HepG2 (cell line): ENCODE data around the gene RNGTT. TPM values are rescaled to one million over a fixed set of nuclear protein-coding genes. Genes with fewer than 3 reads are reported as not detected.

Source experiments
- ATF1 ChIP-seq: IDR thresholded peaks from 2 replicates; pipeline ENCODE4 v1.6.1; 2016; ENCODE audit warnings: mild to moderate bottlenecking, control low read depth
- ATF7 ChIP-seq, 2 experiments: fragments of 450-650 bp in 1 of 2; sonication (generic) in 1 of 2; formaldehyde crosslinking in 1 of 2; IDR thresholded peaks; 2 replicates each; pipeline versions ENCODE4 v1.4.0 to v1.6.1; 2016 to 2020; ENCODE audit warnings: antibody characterized with exemption in 1 of 2, mild to moderate bottlenecking in 1 of 2, missing genetic modification reagents in 1 of 2
- DMAP1 ChIP-seq: IDR thresholded peaks from 2 replicates; pipeline ENCODE4 v1.6.1; 2016
- FOXK1 ChIP-seq: sonication (generic); formaldehyde crosslinking; IDR thresholded peaks from 2 replicates; pipeline ENCODE4 v1.4.0; 2020; ENCODE audit warnings: low read depth, missing genetic modification reagents, borderline replicate concordance
- GTF3A ChIP-seq: sonication (generic); formaldehyde crosslinking; conservative IDR thresholded peaks from 2 replicates; pipeline ENCODE4 v1.4.0; 2020; ENCODE audit warnings: mild to moderate bottlenecking, missing genetic modification reagents
- NFAT5 ChIP-seq: sonication (generic); formaldehyde crosslinking; IDR thresholded peaks from 2 replicates; pipeline ENCODE4 v1.4.0; 2020; ENCODE audit warnings: missing genetic modification reagents
- NPAS2 ChIP-seq: sonication (generic); formaldehyde crosslinking; IDR thresholded peaks from 2 replicates; pipeline ENCODE4 v1.8.0; 2022; ENCODE audit warnings: mild to moderate bottlenecking, missing genetic modification reagents, borderline replicate concordance
- RFX5 ChIP-seq: IDR thresholded peaks from 2 replicates; pipeline ENCODE4 v1.6.1; 2011; ENCODE audit warnings: low read depth, low read length, improper control_type of control experiment
- SMYD3 ChIP-seq: sonication (generic); formaldehyde crosslinking; IDR thresholded peaks from 2 replicates; pipeline ENCODE4 v1.8.1; 2023; ENCODE audit warnings: mild to moderate bottlenecking, missing genetic modification reagents
- TFDP1 ChIP-seq: IDR thresholded peaks from 2 replicates; pipeline ENCODE4 v1.6.1; 2016; ENCODE audit warnings: missing compliant biosample characterization, missing genetic modification reagents, borderline replicate concordance
- TOPORS ChIP-seq: sonication (generic); formaldehyde crosslinking; IDR thresholded peaks from 2 replicates; pipeline ENCODE4 v1.8.0; 2023; ENCODE audit warnings: mild to moderate bottlenecking, missing genetic modification reagents
- ZBTB14 ChIP-seq: sonication (generic); formaldehyde crosslinking; IDR thresholded peaks from 2 replicates; pipeline ENCODE4 v1.4.0; 2020; ENCODE audit warnings: missing genetic modification reagents
- ZKSCAN8 ChIP-seq: IDR thresholded peaks from 2 replicates; pipeline ENCODE4 v1.6.1; 2016; ENCODE audit warnings: borderline replicate concordance, missing genetic modification reagents, missing compliant biosample characterization
- ZNF326 ChIP-seq: sonication (generic); formaldehyde crosslinking; IDR thresholded peaks from 2 replicates; pipeline ENCODE4 v1.4.0; 2020; ENCODE audit warnings: missing genetic modification reagents, borderline replicate concordance
- ZNF382 ChIP-seq: sonication (generic); formaldehyde crosslinking; IDR thresholded peaks from 2 replicates; pipeline ENCODE4 v1.5.0; 2020; ENCODE audit warnings: missing genetic modification reagents, mild to moderate bottlenecking, borderline replicate concordance
- ZNF552 ChIP-seq: sonication (generic); formaldehyde crosslinking; IDR thresholded peaks from 2 replicates; pipeline ENCODE4 v1.9.0; 2022; ENCODE audit warnings: missing genetic modification reagents, mild to moderate bottlenecking, borderline replicate concordance
- ZNF841 ChIP-seq: sonication (generic); formaldehyde crosslinking; IDR thresholded peaks from 2 replicates; pipeline ENCODE4 v1.8.1; 2023; ENCODE audit warnings: missing genetic modification reagents, borderline replicate concordance
- polyA plus RNA-seq, 8 experiments: library from polyadenylated mRNA; depleted of rRNA in 3 of 8; stranded (reverse) in 7 of 8; unstranded in 1 of 8; fragments of >200 nt; fragmentation: Illumina TruSeq in 4 of 8; extraction: Trizol in 4 of 8; gene quantifications; 2 replicates each; pipeline versions ENCODE4 v1.2.1 to v1.2.3, GENCODE V29; 2011 to 2016; ENCODE audit warnings: low read depth in 4 of 8, missing spikeins in 1 of 8, mixed read lengths in 1 of 8; ENCODE audit not compliant: insufficient read depth in 1 of 8
- total RNA-seq, 5 experiments: library from RNA; depleted of rRNA; stranded (reverse); fragments of >200 nt; fragmentation: Illumina TruSeq; extraction: Trizol; gene quantifications; 2 replicates each; pipeline ENCODE4 v1.2.3, GENCODE V29; 2016; ENCODE audit warnings: low read depth in 1 of 5

Gene RNGTT
- total and polyA plus RNA-seq, 2 of the 13 experiments (the other 11 are each of a cell fraction or from before 2014, with no cell fraction given): 6.0 to 22.6 TPM

- TF ChIP-seq ZNF326 (no peak), TFDP1 (CRISPR knock-in tag) (no peak), ZNF382 (no peak), TOPORS (CRISPR knock-in tag) (peak; percentile 12), ZBTB14 (CRISPR knock-in tag) (no peak), DMAP1 (CRISPR knock-in tag) (peak; percentile 52), NFAT5 (CRISPR knock-in tag) (no peak), GTF3A (no peak), SMYD3 (CRISPR knock-in tag) (no peak), ZKSCAN8 (CRISPR knock-in tag) (no peak), ZNF841 (CRISPR knock-in tag) (no peak), ATF7 (IDR thresholded peaks at IDR 0.05) (no peak), ATF7 (CRISPR knock-in tag; IDR thresholded peaks at IDR 0.05) (peak; percentile 52; the same call in 1 of the 2 replicates), ZNF552 (CRISPR knock-in tag) (0 out of 2 replicates have a peak, but pooled peaks have one; percentile 46), NPAS2 (CRISPR knock-in tag) (no peak), FOXK1 (CRISPR knock-in tag) (no peak), RFX5 (no peak), ATF1 (CRISPR knock-in tag) (no peak)
Observed at GRCh38 chr6:88963139-88964090, at the start of gene RNGTT (continued).
